ENCODE measurements around the gene UBR3.

Gene UBR3

DNA sequence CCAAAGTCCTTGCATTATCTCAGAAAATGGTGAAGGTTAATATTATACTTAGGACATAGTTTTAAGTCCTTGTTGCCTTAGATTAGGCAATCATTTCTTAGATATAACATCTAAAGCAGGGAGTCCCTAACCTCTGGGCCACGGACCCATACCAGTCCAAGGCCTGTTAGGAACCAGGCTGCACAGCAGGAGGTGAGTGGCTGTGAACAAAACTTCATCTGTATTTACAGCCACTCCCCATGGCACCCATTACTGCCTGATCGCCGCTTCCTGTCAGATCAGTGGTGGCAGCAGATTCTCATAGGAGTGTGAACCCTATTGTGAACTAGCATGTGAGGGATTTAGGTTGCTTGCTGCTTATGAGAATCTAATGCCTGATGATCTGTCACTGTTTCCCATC, 264.2 kb downstream of the UBR3 start:
- H3K9ac ChIP-seq (ENCODE audit: low read depth, low read length, poor library complexity, severe bottlenecking) = no peak overlapping the region
- H3K27me3 ChIP-seq (ENCODE audit: insufficient read depth, low read length, poor library complexity, severe bottlenecking) = no peaks in the 10 kb centered on the region
- no peaks in the 10 kb centered on the region for H3F3A ChIP-seq (ENCODE audit: low read depth)
- H3K4me3 ChIP-seq (ENCODE audit: low read length, poor library complexity, severe bottlenecking) = no peak overlapping the region
- no peaks in the 10 kb centered on the region for H3K9me3 ChIP-seq (ENCODE audit: insufficient read depth, low read depth, low read length)
- no peaks in the 10 kb centered on the region for H3K36me3 ChIP-seq (ENCODE audit: insufficient read depth, low read length)
- H3K79me2 ChIP-seq (ENCODE audit: insufficient read depth, low read length) = no peaks in the 10 kb centered on the region
- H3K4me2 ChIP-seq (ENCODE audit: low read depth, low read length, poor library complexity, severe bottlenecking) = no peak overlapping the region
- peaks cover 10% of the 10 kb centered on the region for H3K4me1 ChIP-seq (ENCODE audit: insufficient read depth, low read length, poor library complexity, severe bottlenecking)
- TF ChIP-seq, protein P1, sequence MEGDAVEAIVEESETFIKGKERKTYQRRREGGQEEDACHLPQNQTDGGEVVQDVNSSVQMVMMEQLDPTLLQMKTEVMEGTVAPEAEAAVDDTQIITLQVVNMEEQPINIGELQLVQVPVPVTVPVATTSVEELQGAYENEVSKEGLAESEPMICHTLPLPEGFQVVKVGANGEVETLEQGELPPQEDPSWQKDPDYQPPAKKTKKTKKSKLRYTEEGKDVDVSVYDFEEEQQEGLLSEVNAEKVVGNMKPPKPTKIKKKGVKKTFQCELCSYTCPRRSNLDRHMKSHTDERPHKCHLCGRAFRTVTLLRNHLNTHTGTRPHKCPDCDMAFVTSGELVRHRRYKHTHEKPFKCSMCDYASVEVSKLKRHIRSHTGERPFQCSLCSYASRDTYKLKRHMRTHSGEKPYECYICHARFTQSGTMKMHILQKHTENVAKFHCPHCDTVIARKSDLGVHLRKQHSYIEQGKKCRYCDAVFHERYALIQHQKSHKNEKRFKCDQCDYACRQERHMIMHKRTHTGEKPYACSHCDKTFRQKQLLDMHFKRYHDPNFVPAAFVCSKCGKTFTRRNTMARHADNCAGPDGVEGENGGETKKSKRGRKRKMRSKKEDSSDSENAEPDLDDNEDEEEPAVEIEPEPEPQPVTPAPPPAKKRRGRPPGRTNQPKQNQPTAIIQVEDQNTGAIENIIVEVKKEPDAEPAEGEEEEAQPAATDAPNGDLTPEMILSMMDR (conservative IDR thresholded peaks at IDR 0.05; ENCODE audit: low read length) = no peak
- TF ChIP-seq EZH2phosphoT487 (IDR thresholded peaks at IDR 0.05; ENCODE audit: borderline replicate concordance) = no peak
- no peaks in the 10 kb centered on the region for H3K9me2 ChIP-seq (replicated peaks; ENCODE audit: low read depth, low read length)
- no peaks in the 10 kb centered on the region for H4K20me1 ChIP-seq (ENCODE audit: insufficient read depth, low read length, poor library complexity, severe bottlenecking)
- H2AFZ ChIP-seq (ENCODE audit: low read length) = no peak overlapping the region

DNA sequence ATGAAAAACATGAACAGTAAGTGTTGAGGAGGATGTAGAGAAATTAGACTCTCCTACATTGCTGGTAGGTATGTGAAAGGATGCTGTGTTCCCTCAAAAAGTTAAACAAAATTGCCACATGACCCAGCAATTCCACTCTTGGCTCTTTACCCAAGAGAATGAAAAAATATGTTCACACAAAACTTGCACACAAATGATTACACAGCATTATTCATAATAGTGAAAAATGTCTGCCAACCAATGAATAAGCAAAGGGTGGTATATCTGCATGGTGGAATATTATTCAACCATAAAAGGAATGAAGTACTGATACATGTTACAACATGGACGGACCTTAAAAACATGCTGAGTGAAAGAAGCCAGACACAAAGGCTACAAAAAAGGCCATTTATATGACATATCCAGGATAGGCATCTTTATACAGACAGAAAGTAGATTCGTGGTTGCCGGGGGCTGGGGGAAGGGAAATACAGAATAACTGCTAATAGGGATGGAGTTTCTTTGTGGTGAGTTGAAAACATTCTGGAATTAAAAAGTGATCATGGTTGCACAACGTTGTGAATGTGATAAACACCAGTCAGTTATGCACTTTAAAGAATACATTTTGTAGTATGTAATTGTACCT, 265.3 kb downstream of the UBR3 start:
- no peaks in the 10 kb centered on the region for H4K20me1 ChIP-seq (ENCODE audit: insufficient read depth, low read length, poor library complexity, severe bottlenecking)
- H3K4me3 ChIP-seq (ENCODE audit: low read length, poor library complexity, severe bottlenecking) = no peak overlapping the region
- H3K9me3 ChIP-seq (ENCODE audit: insufficient read depth, low read depth, low read length) = no peaks in the 10 kb centered on the region
- no peaks in the 10 kb centered on the region for H3K79me2 ChIP-seq (ENCODE audit: insufficient read depth, low read length)
- no peak overlapping the region for H3K4me2 ChIP-seq (ENCODE audit: low read depth, low read length, poor library complexity, severe bottlenecking)
- no peaks in the 10 kb centered on the region for H3K27me3 ChIP-seq (ENCODE audit: insufficient read depth, low read length, poor library complexity, severe bottlenecking)
- no peak for TF ChIP-seq EZH2phosphoT487 (IDR thresholded peaks at IDR 0.05; ENCODE audit: borderline replicate concordance)
- TF ChIP-seq, protein P1 (conservative IDR thresholded peaks at IDR 0.05; ENCODE audit: low read length) = no peak
- no peak overlapping the region for H2AFZ ChIP-seq (ENCODE audit: low read length)
- H3K4me1 ChIP-seq (ENCODE audit: insufficient read depth, low read length, poor library complexity, severe bottlenecking) = peaks cover 4% of the 10 kb centered on the region
- H3F3A ChIP-seq (ENCODE audit: low read depth) = no peaks in the 10 kb centered on the region
- no peaks in the 10 kb centered on the region for H3K9me2 ChIP-seq (replicated peaks; ENCODE audit: low read depth, low read length)
- H3K9ac ChIP-seq (ENCODE audit: low read depth, low read length, poor library complexity, severe bottlenecking) = no peak overlapping the region
- no peaks in the 10 kb centered on the region for H3K36me3 ChIP-seq (ENCODE audit: insufficient read depth, low read length)

DNA sequence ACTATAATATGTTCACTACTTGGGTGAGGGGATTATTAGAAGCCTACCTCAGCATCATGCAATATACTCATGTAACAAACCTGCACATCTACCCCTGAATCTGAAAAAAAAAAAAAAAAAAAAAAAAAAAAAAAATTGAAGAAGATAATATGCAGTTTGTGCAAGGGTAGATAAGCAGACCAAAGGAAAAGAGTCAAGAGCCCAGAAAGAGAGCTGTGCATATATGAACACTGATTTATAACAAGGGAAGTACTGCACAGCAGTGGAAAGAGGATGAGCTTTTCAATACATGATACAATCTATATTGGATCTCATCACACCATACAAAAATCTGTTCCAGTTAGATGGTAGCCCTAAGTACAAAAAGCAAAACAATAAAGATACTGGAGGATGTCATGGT, 268.1 kb downstream of the UBR3 start:
- Histone ChIP-seq H3K36me3 (ENCODE audit: insufficient read depth, low read length) (no peaks in the 10 kb centered on the region), H3K9me3 (ENCODE audit: insufficient read depth, low read depth, low read length) (no peaks in the 10 kb centered on the region), H3K4me2 (ENCODE audit: low read depth, low read length, poor library complexity, severe bottlenecking) (no peak overlapping the region)

More for the DNA sequence above, 268.1 kb downstream of the UBR3 start:
- Histone ChIP-seq H3K9ac (ENCODE audit: low read depth, low read length, poor library complexity, severe bottlenecking) (no peak overlapping the region), H3F3A (ENCODE audit: low read depth) (no peaks in the 10 kb centered on the region), H3K9me2 (replicated peaks; ENCODE audit: low read depth, low read length) (no peaks in the 10 kb centered on the region), H3K4me1 (ENCODE audit: insufficient read depth, low read length, poor library complexity, severe bottlenecking) (peaks cover 4% of the 10 kb centered on the region), H3K79me2 (ENCODE audit: insufficient read depth, low read length) (no peaks in the 10 kb centered on the region), H3K4me3 (ENCODE audit: low read length, poor library complexity, severe bottlenecking) (no peak overlapping the region), H4K20me1 (ENCODE audit: insufficient read depth, low read length, poor library complexity, severe bottlenecking) (no peaks in the 10 kb centered on the region), H2AFZ (ENCODE audit: low read length) (no peak overlapping the region), H3K27me3 (ENCODE audit: insufficient read depth, low read length, poor library complexity, severe bottlenecking) (no peaks in the 10 kb centered on the region)
- TF ChIP-seq, protein P1 (conservative IDR thresholded peaks at IDR 0.05; ENCODE audit: low read length) = no peak
- TF ChIP-seq EZH2phosphoT487 (IDR thresholded peaks at IDR 0.05; ENCODE audit: borderline replicate concordance) = no peak

Measured in Loucy (cell line).